ENCODE measurements around the gene CUL2.

The CUL2 gene

DNA sequence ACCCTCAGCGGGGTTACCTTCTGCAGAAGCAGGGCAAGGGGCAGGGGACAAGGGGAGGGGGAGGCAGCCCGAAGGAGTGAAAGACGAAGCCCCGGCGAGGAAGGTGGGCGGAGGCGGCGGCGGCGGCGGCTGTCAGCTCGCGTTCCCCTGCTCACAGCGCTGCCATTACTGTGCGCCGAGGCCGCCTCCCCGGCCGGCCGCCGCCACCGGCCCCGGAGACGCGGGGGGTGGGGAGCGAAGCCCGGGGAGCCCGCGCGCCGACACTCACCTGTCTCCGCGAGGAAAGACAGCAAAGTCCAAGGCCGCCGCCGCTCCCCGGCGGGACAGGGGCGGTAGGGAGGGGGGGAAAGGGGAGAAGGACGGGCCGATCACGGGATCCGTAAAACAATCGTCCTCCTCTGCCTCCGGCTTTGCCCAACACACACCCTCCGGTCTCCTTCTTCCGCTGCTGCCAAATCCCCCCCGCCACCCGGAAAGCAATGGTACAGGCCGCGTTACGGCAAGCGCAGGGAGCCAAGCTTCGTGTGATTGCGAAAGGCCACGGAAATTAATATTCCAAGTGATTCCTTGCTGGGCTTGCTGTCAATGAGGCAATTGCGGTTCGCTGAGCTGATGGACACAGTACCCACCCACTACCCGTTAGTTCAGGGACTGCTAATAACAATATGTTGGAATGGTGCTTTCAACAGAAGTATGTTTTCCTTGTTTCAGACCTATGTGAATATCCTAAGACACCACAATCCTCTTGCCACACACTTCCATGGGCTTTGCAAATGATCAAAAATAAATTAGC is at the start of gene CUL2:
CUL2 (minus strand) TSS at position 180 of the 793 bp plus-strand sequence. CDS start 19,024 bp downstream, outside the sequence.
- DNase-seq (ENCODE audit: low read depth): peak; percentile 98
- TF ChIP-seq, protein P1, sequence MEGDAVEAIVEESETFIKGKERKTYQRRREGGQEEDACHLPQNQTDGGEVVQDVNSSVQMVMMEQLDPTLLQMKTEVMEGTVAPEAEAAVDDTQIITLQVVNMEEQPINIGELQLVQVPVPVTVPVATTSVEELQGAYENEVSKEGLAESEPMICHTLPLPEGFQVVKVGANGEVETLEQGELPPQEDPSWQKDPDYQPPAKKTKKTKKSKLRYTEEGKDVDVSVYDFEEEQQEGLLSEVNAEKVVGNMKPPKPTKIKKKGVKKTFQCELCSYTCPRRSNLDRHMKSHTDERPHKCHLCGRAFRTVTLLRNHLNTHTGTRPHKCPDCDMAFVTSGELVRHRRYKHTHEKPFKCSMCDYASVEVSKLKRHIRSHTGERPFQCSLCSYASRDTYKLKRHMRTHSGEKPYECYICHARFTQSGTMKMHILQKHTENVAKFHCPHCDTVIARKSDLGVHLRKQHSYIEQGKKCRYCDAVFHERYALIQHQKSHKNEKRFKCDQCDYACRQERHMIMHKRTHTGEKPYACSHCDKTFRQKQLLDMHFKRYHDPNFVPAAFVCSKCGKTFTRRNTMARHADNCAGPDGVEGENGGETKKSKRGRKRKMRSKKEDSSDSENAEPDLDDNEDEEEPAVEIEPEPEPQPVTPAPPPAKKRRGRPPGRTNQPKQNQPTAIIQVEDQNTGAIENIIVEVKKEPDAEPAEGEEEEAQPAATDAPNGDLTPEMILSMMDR (conservative IDR thresholded peaks at IDR 0.05; ENCODE audit: low read depth, low read length): no peak
- H3K4me3 ChIP-seq (ENCODE audit: low read depth, low read length): peak within 1 kb of the TSS; percentile 82

DNA sequence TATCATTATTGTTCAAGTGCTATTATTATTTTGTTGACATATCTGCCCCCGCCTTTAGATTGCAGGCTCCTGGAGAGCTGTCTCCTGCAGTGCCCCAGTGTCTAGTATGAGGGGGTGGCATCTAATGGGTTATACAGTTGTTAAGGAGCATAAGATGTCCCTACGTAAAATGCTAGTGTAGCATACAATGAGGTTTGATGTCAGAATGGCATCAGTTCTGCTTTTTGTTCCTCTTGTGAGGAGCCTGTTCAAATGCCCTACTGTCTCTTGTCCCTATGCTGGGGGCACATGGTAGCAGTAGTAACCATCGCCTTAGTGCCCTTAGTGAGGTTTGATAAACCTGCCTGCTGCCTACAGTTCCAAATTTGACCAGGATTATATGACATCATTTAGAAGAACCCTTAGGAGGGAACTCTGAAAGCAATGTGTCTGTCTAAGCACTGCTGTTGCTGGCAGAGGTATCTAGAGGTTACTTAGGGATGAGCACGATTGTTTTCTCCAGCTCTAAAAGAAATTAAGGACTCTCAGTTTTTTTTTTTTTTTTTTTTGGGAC is 46.2 kb upstream of the CUL2 start:
- TF ChIP-seq, protein P1 (conservative IDR thresholded peaks at IDR 0.05; ENCODE audit: low read depth, low read length): no peak
- DNase-seq (ENCODE audit: low read depth): no peak
- no peak overlapping the region for H3K4me3 ChIP-seq (ENCODE audit: low read depth, low read length)

DNA sequence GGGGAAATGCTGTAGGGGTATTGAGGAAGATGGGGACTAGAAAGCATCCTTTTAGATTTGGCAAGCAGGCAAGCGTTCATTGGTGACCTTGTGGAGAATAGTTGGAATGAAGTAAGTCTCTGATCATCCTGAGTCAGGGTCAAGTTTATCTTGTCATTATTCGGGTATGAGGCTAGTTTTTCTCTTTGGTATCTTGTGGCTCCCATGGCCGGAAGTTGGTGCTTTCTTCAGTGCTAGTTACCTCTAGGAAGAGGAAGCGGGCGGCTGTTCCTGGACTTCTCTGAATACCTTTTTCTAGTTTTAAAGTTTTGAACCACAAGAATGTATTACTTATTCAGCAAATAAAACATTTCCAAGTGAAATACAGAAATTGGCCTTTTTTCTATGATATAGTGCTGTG is 45.7 kb upstream of the CUL2 start:
- peak; percentile 15 for DNase-seq (ENCODE audit: low read depth)
- TF ChIP-seq, protein P1 (conservative IDR thresholded peaks at IDR 0.05; ENCODE audit: low read depth, low read length): no peak

DNA sequence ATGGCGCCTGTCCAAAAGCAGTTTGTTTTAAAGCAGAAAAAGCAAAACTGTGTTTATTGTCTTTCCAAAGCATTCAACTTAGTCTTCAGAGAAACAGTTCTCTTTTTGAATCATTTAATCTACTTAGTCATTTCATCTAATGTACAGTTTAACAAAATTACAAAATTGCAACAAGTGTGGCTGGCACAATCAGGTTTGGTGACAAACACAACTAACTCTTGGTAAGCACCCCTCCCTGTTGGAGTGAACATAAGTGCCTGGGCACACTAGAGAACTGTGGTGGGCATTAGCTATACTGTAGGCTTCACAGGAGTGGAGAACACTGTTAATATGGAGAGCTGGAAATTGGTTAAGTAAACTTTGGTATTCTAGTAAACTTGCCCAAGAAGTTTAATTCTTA is 43.4 kb upstream of the CUL2 start:
- no peak for DNase-seq (ENCODE audit: low read depth)
- no peak overlapping the region for H3K4me3 ChIP-seq (ENCODE audit: low read depth, low read length)
- TF ChIP-seq, protein P1 (conservative IDR thresholded peaks at IDR 0.05; ENCODE audit: low read depth, low read length): no peak

More for the DNA sequence above, 45.7 kb upstream of the CUL2 start:
- no peak overlapping the region for H3K4me3 ChIP-seq (ENCODE audit: low read depth, low read length)

DNA sequence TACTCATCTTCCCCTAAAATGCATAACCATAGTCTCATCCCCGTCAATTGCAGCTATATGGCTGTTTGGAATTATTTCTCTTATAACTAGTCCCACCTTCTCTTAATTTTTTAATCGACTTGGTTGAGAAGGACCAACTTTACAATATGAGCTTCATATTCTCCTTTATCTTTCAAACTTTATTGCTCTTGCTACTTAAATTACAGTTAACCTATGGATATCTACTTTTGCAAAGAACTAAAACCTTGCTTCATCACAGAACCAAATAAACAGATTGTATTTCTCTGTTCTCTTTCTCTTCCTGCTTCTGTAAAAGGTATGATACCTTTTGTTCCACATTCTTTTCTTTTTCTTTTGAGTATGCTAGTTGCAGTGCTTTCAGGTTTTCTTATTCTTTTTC is 42.6 kb upstream of the CUL2 start:
- TF ChIP-seq, protein P1 (conservative IDR thresholded peaks at IDR 0.05; ENCODE audit: low read depth, low read length): no peak
- no peak overlapping the region for H3K4me3 ChIP-seq (ENCODE audit: low read depth, low read length)
- DNase-seq (ENCODE audit: low read depth): no peak

DNA sequence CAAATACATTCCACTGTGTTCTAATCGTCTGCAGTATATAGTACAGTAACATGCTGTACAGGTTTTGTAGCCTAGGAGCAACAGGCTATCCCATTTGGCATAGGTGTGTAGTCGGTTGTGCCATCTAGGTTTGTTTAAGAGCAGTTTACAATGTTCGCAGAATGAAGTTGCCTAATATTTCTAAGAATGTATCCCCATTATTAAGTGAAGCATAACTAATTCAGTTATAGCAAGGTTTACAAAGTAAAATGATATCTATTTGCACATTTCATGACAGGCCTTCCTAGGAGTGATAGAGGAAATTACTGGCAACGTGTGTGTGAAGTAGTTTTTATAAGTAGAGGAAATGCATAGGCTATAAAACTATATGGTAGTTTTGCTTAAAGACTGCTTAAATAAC is 40.5 kb upstream of the CUL2 start:
- DNase-seq (ENCODE audit: low read depth): no peak
- H3K4me3 ChIP-seq (ENCODE audit: low read depth, low read length): no peak overlapping the region
- TF ChIP-seq, protein P1 (conservative IDR thresholded peaks at IDR 0.05; ENCODE audit: low read depth, low read length): no peak
